ENCODE data around the gene PATJ.

GRCh38 chr1:62034790-62035189 is 292.5 kb downstream of the PATJ start:
- TF ChIP-seq CTCF (IDR thresholded peaks at IDR 0.05 in 2 of 3, conservative IDR thresholded peaks at IDR 0.05 in 1 of 3; ENCODE audit: borderline replicate concordance in 1 of 3, insufficient read depth in 1 of 3, low read depth in 2 of 3, low read length in 2 of 3) (no peak), POLR2A (IDR thresholded peaks at IDR 0.05; ENCODE audit: borderline replicate concordance, extremely low read depth, insufficient read depth, insufficient read length) (no peak), YY1 (IDR thresholded peaks at IDR 0.05; ENCODE audit: extremely low read depth, insufficient replicate concordance, low read depth, low read length) (no peak), ATF3 (IDR thresholded peaks at IDR 0.05) (no peak), RAD21 (IDR thresholded peaks at IDR 0.05; ENCODE audit: low read depth) (no peak)
- TF ChIP-seq, protein P1, sequence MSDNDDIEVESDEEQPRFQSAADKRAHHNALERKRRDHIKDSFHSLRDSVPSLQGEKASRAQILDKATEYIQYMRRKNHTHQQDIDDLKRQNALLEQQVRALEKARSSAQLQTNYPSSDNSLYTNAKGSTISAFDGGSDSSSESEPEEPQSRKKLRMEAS (IDR thresholded peaks at IDR 0.05) = no peak
